HepG2 (cell line): ENCODE results near the gene IFT172. TPM values are rescaled to one million over a fixed set of nuclear protein-coding genes. Genes with fewer than 3 reads are reported as not detected.
A peak's percentile ranks its signal among the peaks of the same experiment; 100 is the strongest.

Experiments used
- IRX3 ChIP-seq: sonication (generic); formaldehyde crosslinking; IDR thresholded peaks from 2 replicates; pipeline ENCODE4 v1.8.1; 2023; ENCODE audit warnings: mild to moderate bottlenecking, low read depth, missing genetic modification reagents, borderline replicate concordance
- MTA1 ChIP-seq: sonication (generic); formaldehyde crosslinking; IDR thresholded peaks from 2 replicates; pipeline ENCODE4 v1.4.0; 2020; ENCODE audit warnings: missing genetic modification reagents, mild to moderate bottlenecking, borderline replicate concordance
- NAIF1 ChIP-seq: sonication (generic); formaldehyde crosslinking; IDR thresholded peaks from 2 replicates; pipeline ENCODE4 v1.5.0; 2020; ENCODE audit warnings: mild to moderate bottlenecking, missing genetic modification reagents, borderline replicate concordance
- NONO ChIP-seq, 2 experiments: fragments of 450-650 bp in 1 of 2; sonication (generic) in 1 of 2; formaldehyde crosslinking in 1 of 2; IDR thresholded peaks in 1 of 2; conservative IDR thresholded peaks in 1 of 2; 2 replicates each; pipeline versions ENCODE4 v1.6.1 to v1.8.0; 2017 to 2022; ENCODE audit warnings: mild to moderate bottlenecking in 1 of 2, missing genetic modification reagents in 1 of 2, moderate library complexity in 1 of 2
- PRDM10 ChIP-seq: sonication (generic); formaldehyde crosslinking; IDR thresholded peaks from 2 replicates; pipeline ENCODE4 v1.4.0; 2020; ENCODE audit warnings: low read depth, missing genetic modification reagents
- RNF219 ChIP-seq: sonication (generic); formaldehyde crosslinking; IDR thresholded peaks from 2 replicates; pipeline ENCODE4 v1.5.0; 2020; ENCODE audit warnings: mild to moderate bottlenecking, missing genetic modification reagents
- ZMYM4 ChIP-seq: sonication (generic); formaldehyde crosslinking; IDR thresholded peaks from 2 replicates; pipeline ENCODE4 v1.8.1; 2023; ENCODE audit warnings: mild to moderate bottlenecking, missing genetic modification reagents
- ZNF280D ChIP-seq: sonication (generic); formaldehyde crosslinking; IDR thresholded peaks from 2 replicates; pipeline ENCODE4 v1.5.1; 2020; ENCODE audit warnings: mild to moderate bottlenecking, missing genetic modification reagents
- ZNF609 ChIP-seq: sonication (generic); formaldehyde crosslinking; IDR thresholded peaks from 2 replicates; pipeline ENCODE4 v1.4.0; 2020; ENCODE audit warnings: mild to moderate bottlenecking, missing genetic modification reagents, borderline replicate concordance
- polyA plus RNA-seq, 8 experiments: library from polyadenylated mRNA; depleted of rRNA in 3 of 8; stranded (reverse) in 7 of 8; unstranded in 1 of 8; fragments of >200 nt; fragmentation: Illumina TruSeq in 4 of 8; extraction: Trizol in 4 of 8; gene quantifications; 2 replicates each; pipeline versions ENCODE4 v1.2.1 to v1.2.3, GENCODE V29; 2011 to 2016; ENCODE audit warnings: low read depth in 4 of 8, missing spikeins in 1 of 8, mixed read lengths in 1 of 8; ENCODE audit not compliant: insufficient read depth in 1 of 8
- total RNA-seq, 5 experiments: library from RNA; depleted of rRNA; stranded (reverse); fragments of >200 nt; fragmentation: Illumina TruSeq; extraction: Trizol; gene quantifications; 2 replicates each; pipeline ENCODE4 v1.2.3, GENCODE V29; 2016; ENCODE audit warnings: low read depth in 1 of 5

IFT172 gene
- total and polyA plus RNA-seq, 2 of the 13 experiments (the other 11 are each of a cell fraction or from before 2014, with no cell fraction given) = 21.6 to 35.7 TPM

- TF ChIP-seq IRX3 (CRISPR knock-in tag) (0 out of 2 replicates have a peak, but pooled peaks have one; percentile 64), NONO (IDR thresholded peaks at IDR 0.05) (no peak), NONO (CRISPR knock-in tag; conservative IDR thresholded peaks at IDR 0.05) (peak; percentile 93), ZNF280D (peak; percentile 90; the same call in 1 of the 2 replicates), ZNF609 (CRISPR knock-in tag) (peak; percentile 12; the same call in 1 of the 2 replicates), ZMYM4 (peak; percentile 73), PRDM10 (peak; percentile 49; the same call in 1 of the 2 replicates), NAIF1 (CRISPR knock-in tag) (peak; percentile 76; the same call in 1 of the 2 replicates), MTA1 (CRISPR knock-in tag) (peak; percentile 90; the same call in 1 of the 2 replicates), RNF219 (CRISPR knock-in tag) (0 out of 2 replicates have a peak, but pooled peaks have one; percentile 81)
Measured at GRCh38 chr2:27496357-27497287, 7.1 kb upstream of the IFT172 start, which contains the start of gene GCKR (continued).
